Keratinocyte (primary cell): ENCODE measurements around the gene MALRD1. TPM values are rescaled to one million over a fixed set of nuclear protein-coding genes. Genes with fewer than 3 reads are reported as not detected.

ENCODE experiments used
- DNase-seq: peaks from one replicate; pipeline ENCODE4 v3.0.0-alpha.2; 2011; ENCODE audit warnings: low read depth, missing footprints, low spot score
- FAIRE-seq: peaks from 2 replicates; lab custom pipeline; 2011; peaks lifted over from hg19 to GRCh38; lab: Jason Lieb, UNC
- H2AFZ ChIP-seq: 2 replicates; pipeline ENCODE4 v1.6.0; 2012; ENCODE audit warnings: low read length, control low read depth, inconsistent platforms; ENCODE audit not compliant: control insufficient read depth
- H3K27ac ChIP-seq: 2 replicates; pipeline ENCODE4 v1.5.1; 2011; ENCODE audit warnings: low read length; ENCODE audit not compliant: control insufficient read depth, insufficient read depth
- H3K27me3 ChIP-seq: 3 replicates; pipeline ENCODE4 v1.6.0; 2011; ENCODE audit warnings: low read length; ENCODE audit not compliant: control insufficient read depth, insufficient read depth; ENCODE audit errors: extremely low read depth
- H3K36me3 ChIP-seq, 2 experiments: 2 replicates in 1 of 2; 3 replicates in 1 of 2; pipeline ENCODE4 v1.5.1; 2011; ENCODE audit warnings: low read length in 2 of 2, mild to moderate bottlenecking in 1 of 2; ENCODE audit not compliant: control insufficient read depth in 2 of 2, insufficient read depth in 2 of 2; ENCODE audit errors: extremely low read depth in 1 of 2
- H3K4me1 ChIP-seq: 3 replicates; pipeline ENCODE4 v1.5.1; 2011; ENCODE audit warnings: low read length; ENCODE audit not compliant: control insufficient read depth, insufficient read depth; ENCODE audit errors: extremely low read depth
- H3K4me2 ChIP-seq: 3 replicates; pipeline ENCODE4 v1.6.0; 2011; ENCODE audit warnings: low read depth, low read length; ENCODE audit not compliant: control insufficient read depth, insufficient read depth; ENCODE audit errors: extremely low read depth
- H3K4me3 ChIP-seq, 3 experiments: fragments of 200-600 bp in 1 of 3; sonication (generic) in 1 of 3; 2 replicates in 2 of 3; 3 replicates in 1 of 3; pipeline ENCODE4 v1.5.1; 2011 to 2016; ENCODE audit warnings: low read length in 3 of 3, mild to moderate bottlenecking in 3 of 3, control low read depth in 2 of 3, inconsistent platforms in 1 of 3, low read depth in 1 of 3, mixed read lengths in 1 of 3, mixed run types in 1 of 3, moderate library complexity in 1 of 3; ENCODE audit not compliant: control insufficient read depth in 2 of 3, insufficient read depth in 2 of 3; ENCODE audit errors: extremely low read depth in 1 of 3
- H3K79me2 ChIP-seq: 2 replicates; pipeline ENCODE4 v1.6.0; 2012; ENCODE audit warnings: low read length; ENCODE audit not compliant: control insufficient read depth, insufficient read depth
- H3K9ac ChIP-seq: 3 replicates; pipeline ENCODE4 v1.6.0; 2011; ENCODE audit warnings: low read length; ENCODE audit not compliant: control insufficient read depth, insufficient read depth; ENCODE audit errors: extremely low read depth
- H3K9me1 ChIP-seq: 3 replicates; pipeline ENCODE4 v1.6.0; 2011; ENCODE audit warnings: low read length; ENCODE audit not compliant: control insufficient read depth, insufficient read depth; ENCODE audit errors: extremely low read depth
- H3K9me3 ChIP-seq: 2 replicates; pipeline ENCODE4 v1.5.1; 2012; ENCODE audit warnings: low read depth, low read length; ENCODE audit not compliant: control insufficient read depth
- H4K20me1 ChIP-seq: 3 replicates; pipeline ENCODE4 v1.6.0; 2011; ENCODE audit warnings: low read length; ENCODE audit not compliant: control insufficient read depth, insufficient read depth; ENCODE audit errors: extremely low read depth
- EZH2 ChIP-seq: IDR thresholded peaks from one replicate; pipeline ENCODE4 v1.6.1; 2012; ENCODE audit warnings: inconsistent platforms, mild to moderate bottlenecking, low read length, moderate library complexity
- dilution Hi-C: fragments of 300-500 bp; cut with MboI; formaldehyde crosslinking; loops from one replicate; pipeline ENCODE4 v1.7.0; 2020; ENCODE audit warnings: low sequenced_read_pairs; ENCODE audit not compliant: extremely low pct_ligation_motif_present
- polyA plus RNA-seq, 5 experiments: library from polyadenylated mRNA; depleted of rRNA in 3 of 5; stranded (reverse) in 3 of 5; stranded (forward) in 1 of 5; unstranded in 1 of 5; fragments of >200 nt; gene quantifications; 1 replicate in 1 of 5; 2 replicates in 3 of 5; 3 replicates in 1 of 5; pipeline versions ENCODE4 v1.2.1 to v1.2.3, GENCODE V29; 2011 to 2012; ENCODE audit warnings: missing spikeins in 2 of 5, low read depth in 1 of 5, low replicate concordance in 1 of 5
- TF ChIP-seq, protein P1 (sequence below), 3 experiments: IDR thresholded peaks in 1 of 3; conservative IDR thresholded peaks in 1 of 3; optimal IDR thresholded peaks in 1 of 3; 2 replicates in 2 of 3; 3 replicates in 1 of 3; pipeline versions ENCODE3 to v1.5.1; 2011; ENCODE audit warnings: low read length in 3 of 3, mild to moderate bottlenecking in 3 of 3, moderate library complexity in 2 of 3, control low read depth in 1 of 3, inconsistent platforms in 1 of 3; ENCODE audit not compliant: insufficient read depth in 2 of 3; ENCODE audit errors: extremely low read depth in 1 of 3

The MALRD1 gene
- polyA plus RNA-seq, 1 donor (not counting 4 experiments of a cell fraction or from before 2014, with no cell fraction given), result not detected

DNA sequence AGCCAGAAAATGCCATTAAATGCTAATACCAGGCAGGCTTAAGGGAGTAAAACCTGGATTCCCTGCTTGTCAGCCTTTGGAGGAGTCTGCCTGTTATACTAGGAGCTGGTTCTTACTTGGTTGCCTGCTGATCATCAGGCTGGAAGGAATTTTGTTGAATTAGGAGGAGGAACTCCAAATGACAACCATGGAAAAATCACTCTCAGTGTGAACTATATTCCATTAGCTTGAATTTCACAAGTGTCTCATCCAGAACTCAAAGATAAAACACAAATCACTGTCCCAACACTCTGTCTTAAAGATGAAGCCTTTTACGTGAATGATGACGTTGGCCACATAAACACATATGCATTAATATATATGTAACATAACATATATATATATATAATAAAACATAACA, 528.8 kb downstream of the MALRD1 start:
- H3K79me2 ChIP-seq, result no peaks in the 10 kb centered on the region
- H3K4me1 ChIP-seq, result no peaks in the 10 kb centered on the region
- DNase-seq (no peak), FAIRE-seq (no peak)
- H3K36me3 ChIP-seq, result no peaks in the 10 kb centered on the region
- dilution Hi-C loops, result no loop called here
- H3K4me3 ChIP-seq, result no peak overlapping the region
- H4K20me1 ChIP-seq, result no peaks in the 10 kb centered on the region
- H3K27ac ChIP-seq, result no peak overlapping the region
- no peak overlapping the region for H3K9ac ChIP-seq
- H3K9me1 ChIP-seq, result no peaks in the 10 kb centered on the region
- no peak overlapping the region for H2AFZ ChIP-seq
- H3K27me3 ChIP-seq, result no peaks in the 10 kb centered on the region
- TF ChIP-seq, protein P1, sequence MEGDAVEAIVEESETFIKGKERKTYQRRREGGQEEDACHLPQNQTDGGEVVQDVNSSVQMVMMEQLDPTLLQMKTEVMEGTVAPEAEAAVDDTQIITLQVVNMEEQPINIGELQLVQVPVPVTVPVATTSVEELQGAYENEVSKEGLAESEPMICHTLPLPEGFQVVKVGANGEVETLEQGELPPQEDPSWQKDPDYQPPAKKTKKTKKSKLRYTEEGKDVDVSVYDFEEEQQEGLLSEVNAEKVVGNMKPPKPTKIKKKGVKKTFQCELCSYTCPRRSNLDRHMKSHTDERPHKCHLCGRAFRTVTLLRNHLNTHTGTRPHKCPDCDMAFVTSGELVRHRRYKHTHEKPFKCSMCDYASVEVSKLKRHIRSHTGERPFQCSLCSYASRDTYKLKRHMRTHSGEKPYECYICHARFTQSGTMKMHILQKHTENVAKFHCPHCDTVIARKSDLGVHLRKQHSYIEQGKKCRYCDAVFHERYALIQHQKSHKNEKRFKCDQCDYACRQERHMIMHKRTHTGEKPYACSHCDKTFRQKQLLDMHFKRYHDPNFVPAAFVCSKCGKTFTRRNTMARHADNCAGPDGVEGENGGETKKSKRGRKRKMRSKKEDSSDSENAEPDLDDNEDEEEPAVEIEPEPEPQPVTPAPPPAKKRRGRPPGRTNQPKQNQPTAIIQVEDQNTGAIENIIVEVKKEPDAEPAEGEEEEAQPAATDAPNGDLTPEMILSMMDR (optimal IDR thresholded peaks at IDR 0.05 in 1 of 3, IDR thresholded peaks at IDR 0.05 in 1 of 3, conservative IDR thresholded peaks at IDR 0.05 in 1 of 3; ENCODE audit: extremely low read depth in 1 of 3, insufficient read depth in 2 of 3, low read length in 3 of 3), result no peak
- no peak for TF ChIP-seq EZH2
- no peaks in the 10 kb centered on the region for H3K9me3 ChIP-seq
- H3K4me2 ChIP-seq, result no peak overlapping the region

DNA sequence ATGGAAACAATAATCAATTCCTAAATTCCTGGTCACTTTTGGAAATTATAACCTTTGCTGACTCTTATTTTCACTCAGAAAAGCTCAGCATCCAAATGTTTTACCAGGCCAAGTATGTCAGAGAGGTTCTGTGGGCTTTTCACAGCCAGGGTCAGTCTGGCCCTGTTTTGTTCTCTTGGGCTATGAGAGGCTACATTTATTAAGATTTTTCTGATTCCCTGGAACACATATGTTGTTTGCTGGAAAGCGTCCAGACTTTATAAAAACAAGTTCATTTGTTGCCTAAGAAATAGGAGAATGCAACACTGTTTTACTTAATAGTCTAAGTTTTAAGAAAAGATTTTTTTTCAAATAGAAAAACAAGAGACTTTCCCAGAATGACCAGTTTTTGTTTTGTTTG, 529.2 kb downstream of the MALRD1 start:
- no peak overlapping the region for H2AFZ ChIP-seq
- no peak overlapping the region for H3K4me3 ChIP-seq
- dilution Hi-C loops, result no loop called here
- DNase-seq, result no peak
- TF ChIP-seq EZH2, result no peak
- TF ChIP-seq, protein P1 (optimal IDR thresholded peaks at IDR 0.05 in 1 of 3, IDR thresholded peaks at IDR 0.05 in 1 of 3, conservative IDR thresholded peaks at IDR 0.05 in 1 of 3; ENCODE audit: extremely low read depth in 1 of 3, insufficient read depth in 2 of 3, low read length in 3 of 3), result no peak
- no peaks in the 10 kb centered on the region for H3K36me3 ChIP-seq
- H3K4me2 ChIP-seq, result no peak overlapping the region
- no peaks in the 10 kb centered on the region for H3K79me2 ChIP-seq
- no peaks in the 10 kb centered on the region for H3K9me3 ChIP-seq
- no peak overlapping the region for H3K9ac ChIP-seq
- FAIRE-seq, result no peak
- H3K4me1 ChIP-seq, result no peaks in the 10 kb centered on the region
- H4K20me1 ChIP-seq, result no peaks in the 10 kb centered on the region
- H3K27me3 ChIP-seq, result no peaks in the 10 kb centered on the region
- no peaks in the 10 kb centered on the region for H3K9me1 ChIP-seq
- H3K27ac ChIP-seq, result no peak overlapping the region
